HG03575 (cell line): ENCODE results near the gene RMI2.
"Not testable (repeated sequence)": the region's sequence is repeated elsewhere in the genome, so short reads cannot be mapped to it uniquely, and the experiment has no call there.

Experiments
- ATAC-seq: cut with Tn5 transposase; IDR thresholded peaks from one replicate; pipeline ENCODE4 v1.9.1; 2021; ENCODE audit not compliant: unreplicated experiment, insufficient number of reproducible peaks, low FRiP score; ENCODE audit errors: extremely low read depth

RMI2 gene

DNA sequence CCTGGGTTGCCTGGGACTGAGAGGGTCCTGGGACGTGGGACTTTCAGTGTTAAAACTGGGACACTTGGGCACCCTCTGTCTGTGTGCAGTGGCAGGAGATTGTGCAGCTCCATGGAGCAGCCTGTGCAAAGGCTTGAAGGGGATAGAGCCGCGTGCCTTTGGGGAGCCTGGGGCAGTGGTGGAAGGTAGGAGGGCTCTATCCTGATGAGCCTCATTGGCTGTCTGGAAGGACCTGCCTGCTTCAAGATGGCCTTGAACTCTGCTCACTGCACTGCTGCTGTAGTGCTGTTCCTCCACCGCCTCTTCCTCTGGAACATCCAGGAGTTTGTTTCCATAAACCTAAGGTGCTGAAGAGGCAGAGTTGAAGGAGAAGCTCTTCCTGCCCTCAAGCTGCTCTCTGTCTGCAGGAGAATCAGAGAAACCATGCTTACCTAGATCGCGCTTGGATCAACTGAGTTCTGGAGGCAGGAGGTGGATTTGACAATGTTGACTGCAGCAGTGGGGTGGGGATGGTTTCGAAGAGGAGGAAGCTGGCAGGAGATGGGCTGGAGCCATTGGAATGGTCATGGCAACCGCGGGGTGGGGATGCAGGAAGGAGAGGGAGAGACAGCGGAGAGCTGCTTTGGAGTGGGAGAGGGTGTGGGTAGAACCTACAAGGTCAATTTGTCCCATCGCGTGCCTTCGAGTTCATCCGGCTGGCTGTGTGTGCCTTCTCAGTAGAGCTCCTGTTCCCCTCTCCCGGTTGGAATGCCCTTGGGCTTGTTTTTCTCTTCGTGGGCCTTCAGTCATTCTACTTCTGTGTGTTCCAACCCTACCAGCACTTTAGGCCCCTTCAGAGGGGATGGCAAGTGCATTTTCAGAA, 3.7 kb downstream of the RMI2 start:
- no peak for ATAC-seq

DNA sequence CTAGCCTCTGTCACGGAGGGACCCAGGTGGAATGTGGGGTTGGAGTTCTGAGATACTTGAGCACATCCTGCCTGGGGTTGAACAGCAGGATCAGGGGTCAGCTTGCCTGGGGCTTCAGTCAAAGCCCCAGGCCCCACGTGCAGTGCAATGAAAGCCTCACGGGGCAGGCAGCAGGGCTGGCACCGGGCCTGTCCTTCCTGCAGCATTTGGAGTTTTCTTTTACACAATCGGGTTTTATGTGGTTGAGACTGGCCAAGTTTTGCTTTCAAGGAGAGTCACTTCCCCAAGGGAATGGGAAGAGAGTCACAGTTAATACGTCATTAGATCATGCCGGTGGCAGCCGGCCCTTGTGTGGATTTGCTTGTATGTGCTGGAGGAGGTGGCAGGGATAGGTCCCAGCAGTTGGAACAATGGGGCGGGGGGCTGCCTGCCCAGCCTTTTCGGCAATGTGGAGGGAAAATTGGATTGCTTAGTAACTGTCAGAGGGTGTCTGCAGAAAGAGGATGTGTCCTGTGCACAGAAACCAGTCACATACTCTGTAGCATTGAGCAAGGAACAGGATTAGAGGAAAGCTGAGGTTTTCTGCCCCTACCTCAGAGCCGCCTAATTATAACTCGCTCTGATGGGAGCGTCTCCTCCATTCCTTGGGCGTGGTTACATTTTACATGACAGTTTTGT, 4.5 kb downstream of the RMI2 start:
- ATAC-seq: no peak

DNA sequence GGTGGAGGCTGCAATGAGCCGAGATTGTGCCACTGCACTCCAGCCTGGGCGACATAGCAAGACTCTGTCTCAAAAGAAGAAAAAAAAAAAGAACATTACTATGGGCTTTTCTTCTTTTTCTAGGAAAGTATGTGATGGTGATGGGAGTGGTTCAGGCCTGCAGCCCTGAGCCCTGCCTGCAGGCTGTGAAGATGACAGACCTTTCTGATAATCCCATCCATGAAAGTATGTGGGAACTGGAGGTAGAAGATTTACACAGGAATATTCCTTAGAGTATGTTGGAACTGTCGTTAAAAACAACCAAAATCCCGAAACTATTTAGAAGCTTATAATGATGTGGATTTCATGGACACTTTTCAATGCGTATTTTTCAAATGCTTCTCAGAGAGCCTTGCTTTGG, 5.3 kb downstream of the RMI2 start:
- ATAC-seq: no peak

- ATAC-seq: no peak
Observed at GRCh38 chr16:11350921-11351335, 5.7 kb downstream of the RMI2 start.

GRCh38 chr16:11353158-11353557, 7.9 kb downstream of the RMI2 start:
- no peak for ATAC-seq

DNA sequence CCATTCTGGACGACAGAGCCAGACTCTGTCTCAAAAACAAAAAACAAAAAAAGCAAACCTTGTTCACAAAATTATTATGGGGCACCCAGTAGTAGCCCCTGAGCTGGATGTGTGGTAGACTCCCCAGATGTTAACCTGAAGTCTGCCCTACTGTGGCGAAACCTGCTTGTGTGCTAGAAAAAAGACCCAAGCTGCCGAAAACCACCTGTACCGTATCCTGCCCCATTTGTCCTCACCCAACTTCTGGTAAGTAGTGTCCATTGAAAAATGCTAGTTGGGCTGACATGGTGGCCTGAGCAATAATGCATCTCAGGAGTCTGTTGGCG, 9.1 kb downstream of the RMI2 start:
- no peak for ATAC-seq

DNA sequence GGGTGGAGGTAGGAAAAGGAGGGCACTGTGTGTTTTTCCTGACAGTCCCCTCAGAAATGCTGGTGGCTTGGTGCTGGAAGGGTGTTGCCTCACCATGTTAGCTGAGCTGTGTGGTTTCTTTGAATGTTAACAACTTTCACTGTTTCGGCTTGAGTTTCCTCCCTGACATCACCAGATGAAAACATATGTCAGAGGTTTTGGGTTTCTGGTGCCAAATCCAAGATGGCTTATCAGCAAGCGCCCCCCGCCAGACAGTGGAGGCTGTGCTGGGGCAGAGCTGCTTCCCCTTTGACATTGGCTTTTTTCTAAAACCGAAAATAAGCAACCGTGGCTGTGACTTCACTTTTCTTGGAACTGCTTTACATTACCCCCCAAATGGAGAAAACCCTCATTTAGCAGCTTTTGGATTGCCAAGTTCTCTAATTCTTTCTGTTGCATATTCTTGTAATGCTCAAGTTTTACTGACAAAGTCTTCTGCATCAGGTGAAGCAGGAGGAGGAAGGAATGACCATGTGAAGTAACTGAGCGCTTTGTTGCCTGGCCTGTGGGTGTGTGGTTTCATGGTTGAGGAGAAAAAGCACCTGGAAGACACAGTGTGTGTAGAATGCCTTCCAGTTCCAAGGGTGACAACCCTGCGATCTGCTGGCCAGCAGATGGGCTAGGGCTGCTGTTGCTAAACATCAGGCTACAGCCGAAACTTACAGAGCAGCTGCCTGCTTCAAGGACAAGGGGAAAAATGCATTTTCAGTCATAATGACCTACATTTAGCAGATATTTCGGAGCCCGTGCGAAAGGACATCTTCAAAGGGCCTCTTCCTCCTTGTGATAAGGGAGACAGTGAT, 9.7 kb downstream of the RMI2 start:
- no peak for ATAC-seq

GRCh38 chr16:11355862-11356261, 10.6 kb downstream of the RMI2 start:
- ATAC-seq: no peak

DNA sequence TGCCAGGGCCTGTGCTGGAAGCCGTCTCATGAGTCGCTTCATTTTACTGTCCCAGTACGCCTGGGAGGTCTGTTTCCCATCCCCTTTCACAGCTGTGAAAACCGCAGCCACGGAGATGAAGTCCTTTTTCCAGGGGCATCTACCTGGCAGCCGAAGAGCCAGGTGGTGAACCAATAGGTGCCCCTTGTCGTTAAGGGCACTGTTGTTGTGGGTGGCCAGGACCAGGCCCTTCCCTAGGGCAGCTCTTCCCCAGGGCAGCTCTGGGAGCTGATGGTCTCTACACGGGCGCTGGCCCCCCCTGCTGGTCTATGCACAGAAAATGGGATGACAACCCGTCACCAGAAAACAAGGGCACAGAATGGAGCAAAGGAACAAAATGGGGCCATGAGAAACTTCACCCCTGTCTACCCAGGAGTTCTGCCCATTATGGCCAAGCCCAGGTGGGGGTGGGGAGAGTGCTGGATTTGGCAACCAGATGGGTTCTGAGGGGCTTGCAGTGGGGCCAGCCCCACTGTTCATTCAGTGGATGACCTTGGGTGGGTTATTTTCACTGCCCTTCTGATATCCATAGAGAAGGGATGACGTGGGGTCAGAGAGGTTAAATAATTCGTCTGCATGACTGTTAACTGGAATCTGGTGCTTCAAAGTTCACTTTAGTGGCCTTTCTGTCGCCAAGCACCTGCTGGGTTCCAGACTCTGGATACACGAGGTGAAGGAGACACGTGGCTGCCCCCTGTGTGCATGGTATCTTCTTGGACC, 11.5 kb downstream of the RMI2 start:
- ATAC-seq: no peak

- ATAC-seq: no peak
Observed at GRCh38 chr16:11358531-11358930, 13.3 kb downstream of the RMI2 start.

DNA sequence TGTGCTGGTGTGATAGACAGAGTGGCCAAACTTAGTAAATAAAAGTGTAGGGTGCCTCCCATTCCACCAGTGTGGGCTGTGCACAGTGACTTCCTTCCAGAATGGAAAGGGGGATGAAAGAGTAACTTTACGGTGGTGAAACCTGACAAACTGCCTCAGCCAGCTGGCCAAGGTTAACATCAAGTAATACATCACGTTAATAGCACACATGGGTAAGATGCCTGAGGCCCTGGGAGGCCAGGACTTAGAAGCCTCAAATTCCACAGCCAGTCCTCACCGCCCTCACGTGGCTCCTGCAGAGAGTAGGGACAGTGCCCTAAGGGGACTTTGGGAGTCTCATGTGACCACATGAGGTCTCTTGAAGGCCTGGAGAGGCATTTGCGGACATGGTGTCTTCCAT, 14.1 kb downstream of the RMI2 start:
- no peak for ATAC-seq

- no peak for ATAC-seq
Observed at GRCh38 chr16:11360641-11361373, 15.5 kb downstream of the RMI2 start.

DNA sequence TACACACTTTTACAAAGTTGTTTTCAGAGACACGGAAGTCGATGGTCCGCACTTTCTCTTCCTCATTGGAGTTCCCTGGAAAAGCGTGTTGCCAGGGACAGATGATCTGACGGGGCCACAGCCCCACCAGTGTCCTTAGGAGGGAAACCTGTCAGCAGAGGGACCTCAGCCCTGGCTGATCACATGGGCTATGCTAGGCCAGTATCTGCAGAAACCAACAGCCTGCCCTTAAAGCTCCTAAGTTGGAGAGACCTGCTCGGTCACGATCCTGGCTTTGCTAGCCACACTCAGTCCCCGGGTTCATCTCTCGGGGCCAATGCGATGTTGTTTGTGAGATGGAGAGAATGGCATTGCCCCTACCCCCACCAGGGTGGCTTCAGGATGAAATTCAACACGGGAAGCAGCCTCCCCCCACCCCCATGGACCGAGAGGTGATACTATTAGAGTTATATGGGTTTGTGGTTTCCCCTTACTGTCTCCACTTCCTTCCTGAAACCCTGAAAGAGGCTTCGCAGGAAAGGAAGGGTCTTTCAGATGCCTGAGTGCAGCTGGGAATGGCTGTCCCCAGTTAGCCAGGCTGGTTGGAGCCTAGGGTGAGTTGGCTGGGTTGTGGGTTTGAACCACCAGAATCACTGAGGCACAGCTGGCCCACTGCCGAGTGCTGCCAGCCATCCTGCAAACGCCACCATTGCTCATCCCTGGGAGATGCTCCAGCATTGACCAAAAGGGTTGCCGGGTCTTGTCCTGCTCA, 16.6 kb downstream of the RMI2 start:
- no peak for ATAC-seq

- ATAC-seq: no peak
Observed at GRCh38 chr16:11363927-11364258, 18.6 kb downstream of the RMI2 start.

DNA sequence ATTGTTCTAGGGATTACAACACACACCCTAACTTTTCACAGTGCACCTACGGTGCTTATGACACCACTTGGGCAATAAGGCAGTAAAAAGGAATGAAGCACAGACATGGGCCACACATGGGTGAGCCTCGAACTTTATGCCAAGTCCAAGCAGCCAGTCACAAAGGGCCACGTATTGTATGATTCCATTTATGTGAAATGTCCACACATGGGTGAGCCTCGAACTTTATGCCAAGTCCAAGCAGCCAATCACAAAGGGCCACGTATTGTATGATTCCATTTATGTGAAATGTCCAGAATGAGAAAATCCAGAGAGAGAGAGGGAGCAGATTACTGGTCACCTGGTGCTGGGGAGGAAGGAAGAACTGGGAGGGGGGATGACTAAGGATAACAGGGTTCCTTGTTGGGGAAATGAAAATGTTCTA, 22.2 kb downstream of the RMI2 start:
- no peak for ATAC-seq

GRCh38 chr16:11370084-11370931, 25.0 kb downstream of the RMI2 start:
- no peak for ATAC-seq

- ATAC-seq: not testable (repeated sequence)
Observed at GRCh38 chr16:11370932-11371279, 25.6 kb downstream of the RMI2 start.
